HCEC 1CT (cell line): ENCODE data around the gene IL9R.
"Not testable (repeated sequence)": the region's sequence is repeated elsewhere in the genome, so short reads cannot be mapped to it uniquely, and the experiment has no call there.

ENCODE experiments used
- DNase-seq: peaks from one replicate; pipeline ENCODE4 v3.0.0-alpha.2; 2017

The IL9R gene

DNA sequence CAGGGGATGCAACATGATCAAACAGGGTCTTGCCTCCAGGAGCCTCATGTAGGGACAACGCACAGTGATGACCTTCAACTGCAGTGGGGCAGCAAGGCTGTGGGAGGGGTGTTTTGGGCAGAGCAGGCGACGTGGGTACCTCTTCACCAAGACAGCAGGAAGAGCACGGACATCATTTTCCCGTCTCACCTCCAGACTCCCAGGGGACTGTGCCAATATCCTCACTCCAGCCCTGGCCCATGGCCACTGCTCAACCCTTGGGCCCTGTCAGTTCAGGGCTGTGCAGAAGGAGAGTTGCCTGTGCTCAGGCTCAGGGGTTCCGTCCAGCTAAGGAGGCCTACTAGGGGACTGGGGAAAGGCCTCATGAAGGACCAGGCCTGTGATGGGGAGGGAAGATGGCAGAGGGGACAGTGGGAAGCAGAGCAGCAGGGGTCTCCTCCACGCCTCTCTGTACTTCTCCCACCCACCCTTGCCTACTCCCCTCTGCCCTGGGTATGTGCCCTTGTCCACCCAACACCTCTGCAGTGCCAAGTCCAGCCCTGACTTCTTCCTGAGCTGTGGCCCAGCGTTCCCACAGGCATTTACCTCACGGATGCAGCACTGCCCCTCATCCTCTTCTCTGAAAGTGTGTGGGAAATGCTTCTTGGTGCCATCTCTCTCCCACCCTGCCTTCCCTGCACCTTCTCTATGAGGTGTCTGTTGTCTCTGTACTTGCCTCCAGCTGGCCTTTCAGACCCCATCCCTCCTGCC lies 1.4 kb downstream of the IL9R start:
- DNase-seq: no peak

DNA sequence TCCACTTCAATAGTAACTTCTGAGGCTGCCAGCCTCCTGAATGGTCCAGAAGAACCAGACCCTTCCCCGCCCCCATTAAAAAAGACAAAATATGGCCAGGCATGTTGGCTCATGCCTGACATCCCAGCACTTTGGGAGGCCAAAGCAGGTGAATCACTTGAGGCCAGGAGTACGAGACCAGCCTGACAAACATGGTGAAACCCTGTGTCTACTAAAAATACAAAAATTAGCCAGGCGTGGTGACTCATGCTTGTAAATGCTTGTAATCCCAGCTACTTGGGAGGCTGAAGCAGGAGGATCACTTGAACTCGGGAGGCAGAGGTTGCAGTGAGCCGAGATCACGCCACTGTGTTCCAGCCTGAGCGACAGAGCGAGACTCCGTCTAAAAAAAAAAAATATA lies 2.3 kb downstream of the IL9R start:
- not testable (repeated sequence) for DNase-seq

DNA sequence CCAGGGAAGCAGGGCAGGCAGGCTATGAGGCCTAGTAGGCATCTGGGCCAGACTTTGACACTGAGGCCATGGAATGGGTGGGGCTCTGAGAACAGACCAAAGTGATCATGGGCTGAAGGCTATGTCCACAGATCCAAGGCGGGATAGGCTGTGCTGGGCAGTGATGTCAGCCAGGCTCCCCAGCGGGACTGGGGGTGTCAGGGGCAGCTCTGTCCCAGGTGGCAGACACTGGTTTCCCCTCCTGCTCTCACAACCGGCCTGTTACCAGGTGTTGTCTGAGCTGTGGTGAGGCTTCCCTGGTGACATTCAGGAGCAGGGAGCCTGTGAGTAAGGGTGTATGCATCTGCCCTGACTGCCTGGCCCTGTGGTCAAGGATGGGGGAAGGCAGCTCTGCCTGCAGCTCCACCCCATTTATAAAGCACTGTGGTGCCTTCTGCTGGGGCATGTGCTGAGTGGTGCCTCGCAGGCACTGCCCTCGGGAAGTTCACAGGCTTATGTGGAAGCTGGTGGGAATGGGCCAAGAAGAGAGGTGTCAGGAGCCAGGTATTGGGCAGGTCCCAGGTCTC lies 2.9 kb downstream of the IL9R start:
- no peak for DNase-seq

DNA sequence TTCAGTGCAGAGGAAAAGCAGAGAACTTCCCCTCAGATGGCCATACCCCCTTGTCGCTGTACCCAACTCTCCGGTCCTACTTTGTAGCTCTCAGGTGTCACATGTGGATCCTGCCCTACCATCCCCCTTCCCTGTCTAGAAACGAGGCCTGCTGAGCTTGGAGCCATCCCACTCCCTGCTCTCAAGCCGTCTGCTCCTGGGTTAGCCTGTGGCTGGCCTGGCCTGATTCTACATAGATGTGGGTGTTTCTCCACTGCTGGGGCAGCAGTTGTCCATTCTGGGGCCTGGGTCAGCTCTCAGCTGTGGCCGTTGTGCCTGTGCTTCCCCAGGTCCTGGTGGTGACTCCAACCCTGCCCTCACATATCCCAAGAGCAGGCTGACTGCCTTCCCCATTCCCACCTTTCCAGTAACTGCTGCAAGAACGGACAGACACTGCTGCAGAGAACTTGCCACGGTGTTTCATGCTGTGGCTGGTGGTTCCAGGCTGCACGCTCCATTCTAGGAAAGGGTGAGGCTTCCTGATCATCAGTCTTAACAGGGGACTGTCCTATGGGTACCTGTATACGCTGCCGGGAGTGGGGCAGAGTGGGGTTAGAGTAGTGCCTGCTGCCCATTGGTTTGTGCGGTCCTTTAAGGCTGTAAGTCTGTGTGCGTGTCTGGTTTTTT lies 3.6 kb downstream of the IL9R start:
- DNase-seq: no peak

DNA sequence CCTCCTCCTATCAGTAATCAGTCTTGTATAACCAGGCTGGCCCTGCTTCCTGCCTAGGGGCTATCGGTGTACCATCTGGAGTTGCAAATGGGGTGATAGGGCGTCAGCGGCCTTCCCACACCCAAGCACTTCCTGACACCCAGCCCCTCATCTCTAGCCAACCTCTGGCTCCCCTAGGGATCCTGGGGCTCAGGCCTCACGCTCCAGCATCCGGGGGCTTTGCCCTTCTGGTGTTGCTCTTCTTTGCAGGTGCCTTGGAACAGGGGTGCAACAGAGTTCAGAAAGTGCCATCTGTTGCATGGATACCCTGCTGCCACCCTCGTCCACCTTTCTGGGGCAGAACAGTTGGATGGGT lies 4.1 kb downstream of the IL9R start:
- no peak for DNase-seq

DNA sequence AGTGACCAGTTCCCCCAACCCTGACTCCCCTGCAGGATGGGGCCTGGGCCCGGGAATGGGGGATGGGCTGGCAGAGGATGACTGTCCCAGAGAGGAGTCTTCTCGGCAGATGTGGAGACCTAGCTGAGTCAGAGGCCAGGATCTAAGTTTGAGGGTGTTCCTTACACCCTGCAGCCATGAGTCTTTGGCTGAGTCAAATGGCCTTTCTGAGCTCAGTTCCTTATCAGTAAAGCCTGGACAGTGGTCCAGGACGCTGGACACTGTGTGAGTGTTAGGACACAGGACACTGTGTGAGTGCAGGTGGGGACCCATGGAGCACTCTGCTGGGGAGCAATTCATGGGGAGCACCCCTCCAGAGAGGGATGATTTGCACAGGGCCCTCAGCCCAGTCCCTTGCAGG lies 5.0 kb downstream of the IL9R start:
- no peak for DNase-seq

DNA sequence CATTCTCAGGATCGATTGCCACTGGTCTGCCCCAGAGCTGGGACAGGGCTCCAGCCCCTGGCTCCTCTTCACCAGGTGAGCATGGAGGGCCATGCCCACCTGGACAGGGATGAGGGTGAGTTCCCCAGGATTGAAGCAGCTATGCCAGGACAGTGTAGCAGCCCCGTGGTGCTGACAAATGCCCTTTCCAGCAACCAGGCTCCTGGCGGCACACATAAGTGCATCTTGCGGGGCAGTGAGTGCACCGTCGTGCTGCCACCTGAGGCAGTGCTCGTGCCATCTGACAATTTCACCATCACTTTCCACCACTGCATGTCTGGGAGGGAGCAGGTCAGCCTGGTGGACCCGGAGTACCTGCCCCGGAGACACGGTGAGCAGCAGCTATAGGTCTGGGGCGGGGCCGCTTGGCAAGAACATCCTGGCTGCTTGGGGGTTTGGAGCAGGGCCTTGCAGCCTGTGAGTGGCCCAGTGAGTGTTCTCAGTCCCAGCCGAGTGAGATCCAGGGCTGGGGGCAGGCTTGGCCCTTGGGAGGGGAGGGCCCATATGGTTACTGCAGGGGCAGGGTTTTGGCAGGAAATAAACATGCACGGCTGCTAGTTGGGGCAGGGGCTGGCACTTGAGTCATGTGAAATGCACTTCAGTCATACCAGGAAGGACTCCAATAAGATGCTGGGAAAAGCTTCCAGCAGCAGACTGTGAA lies 6.1 kb downstream of the IL9R start:
- DNase-seq: no peak

DNA sequence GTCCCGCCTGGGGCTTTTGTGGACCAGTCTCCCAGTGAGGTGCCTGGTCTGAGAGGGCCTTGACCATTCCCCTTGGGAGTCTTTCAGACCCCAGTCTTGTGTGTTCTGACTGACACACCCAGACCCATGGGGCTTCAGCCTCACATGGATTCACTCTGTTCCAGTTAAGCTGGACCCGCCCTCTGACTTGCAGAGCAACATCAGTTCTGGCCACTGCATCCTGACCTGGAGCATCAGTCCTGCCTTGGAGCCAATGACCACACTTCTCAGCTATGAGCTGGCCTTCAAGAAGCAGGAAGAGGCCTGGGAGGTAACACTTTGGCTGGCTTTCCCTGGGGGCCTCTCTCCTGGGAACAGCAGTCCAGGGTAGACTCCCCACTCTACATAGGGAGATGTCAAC lies 6.8 kb downstream of the IL9R start:
- no peak for DNase-seq

DNA sequence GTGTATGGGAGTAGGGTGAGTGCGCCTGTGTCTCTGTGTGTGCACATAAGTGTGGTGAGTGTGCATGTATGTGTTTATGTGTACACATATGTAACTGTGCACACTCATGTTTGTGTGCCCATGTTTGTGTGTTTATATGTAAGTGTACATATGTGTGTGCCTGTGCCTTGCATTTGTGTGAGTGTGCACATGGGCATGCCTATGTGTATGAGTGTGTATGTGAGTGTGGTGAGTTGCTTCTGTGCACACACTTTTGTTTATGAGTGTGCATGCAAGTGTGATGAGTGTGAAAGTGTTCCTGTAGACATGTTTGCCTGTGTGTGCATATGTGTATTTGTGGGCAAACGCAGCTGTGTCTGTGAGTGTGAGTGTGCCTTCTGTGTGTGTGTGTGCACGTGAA lies 7.2 kb downstream of the IL9R start:
- no peak for DNase-seq

DNA sequence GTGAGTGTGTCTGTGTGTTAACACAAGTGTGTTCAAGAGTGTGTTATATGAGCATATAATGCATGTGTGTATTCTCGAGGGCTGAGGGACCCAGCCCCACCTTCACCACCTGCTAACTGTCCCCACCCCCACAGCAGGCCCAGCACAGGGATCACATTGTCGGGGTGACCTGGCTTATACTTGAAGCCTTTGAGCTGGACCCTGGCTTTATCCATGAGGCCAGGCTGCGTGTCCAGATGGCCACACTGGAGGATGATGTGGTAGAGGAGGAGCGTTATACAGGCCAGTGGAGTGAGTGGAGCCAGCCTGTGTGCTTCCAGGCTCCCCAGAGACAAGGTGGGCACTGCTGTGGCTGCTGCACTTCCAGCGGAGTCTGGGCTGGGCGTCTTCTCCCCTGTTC lies 7.6 kb downstream of the IL9R start:
- DNase-seq: no peak

DNA sequence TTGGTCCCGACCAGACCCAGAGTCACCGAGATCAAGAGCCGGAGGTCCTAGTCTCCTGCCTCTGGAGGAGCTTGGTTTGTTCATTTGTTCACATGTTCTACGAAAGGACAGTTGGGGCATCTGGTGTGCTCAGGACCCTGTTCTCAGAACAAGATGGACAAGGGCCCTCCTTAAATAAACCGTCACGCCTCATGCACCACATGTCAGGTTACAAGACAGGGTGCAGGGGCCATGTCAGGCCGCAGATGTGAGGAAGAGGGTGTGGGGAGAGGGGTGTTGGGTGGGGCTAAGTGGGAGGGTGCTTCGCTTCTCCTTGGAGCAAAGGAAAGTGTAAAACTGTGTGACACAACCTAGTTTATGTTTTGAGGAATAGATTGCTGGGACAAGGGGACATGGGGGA lies 9.0 kb downstream of the IL9R start:
- not testable (repeated sequence) for DNase-seq

DNA sequence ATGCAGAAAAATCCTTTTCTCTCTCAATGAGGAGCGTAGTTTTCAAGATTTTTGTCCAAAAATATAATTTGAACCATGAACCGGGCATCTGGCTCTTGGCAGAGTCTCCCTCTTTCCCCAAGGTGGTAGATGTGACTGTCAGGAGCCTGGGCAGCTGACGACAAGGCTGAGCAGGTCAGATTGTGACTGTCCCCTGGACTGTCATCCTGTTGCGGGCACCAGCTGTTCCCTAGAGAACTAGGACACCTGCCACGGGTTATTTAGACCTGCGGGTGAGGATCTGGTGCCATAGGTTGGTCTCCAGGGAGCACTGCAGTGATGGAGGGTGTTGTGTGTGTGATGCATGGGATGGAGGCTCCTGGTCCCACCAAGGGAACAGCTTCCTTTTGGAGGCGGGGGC lies 10.9 kb downstream of the IL9R start:
- not testable (repeated sequence) for DNase-seq

DNA sequence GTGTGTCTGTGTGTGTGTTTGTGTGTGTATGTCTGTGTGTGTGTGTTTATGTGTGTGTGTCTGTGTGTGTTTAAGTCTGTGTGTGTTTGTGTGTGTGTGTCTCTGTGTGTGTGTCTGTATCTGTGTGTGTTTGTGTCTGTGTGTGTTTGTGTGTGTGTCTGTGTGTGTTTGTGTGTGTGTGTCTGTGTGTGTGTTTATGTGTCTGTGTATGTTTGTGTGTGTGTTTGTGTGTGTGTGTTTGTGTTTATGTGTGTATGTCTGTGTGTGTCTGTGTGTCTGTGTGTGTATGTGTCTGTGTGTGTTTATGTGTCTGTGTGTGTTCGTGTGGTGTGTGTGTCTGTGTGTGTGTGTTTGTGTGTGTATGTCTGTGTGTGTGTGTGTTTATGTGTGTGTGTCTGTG lies 11.4 kb downstream of the IL9R start:
- no peak for DNase-seq

DNA sequence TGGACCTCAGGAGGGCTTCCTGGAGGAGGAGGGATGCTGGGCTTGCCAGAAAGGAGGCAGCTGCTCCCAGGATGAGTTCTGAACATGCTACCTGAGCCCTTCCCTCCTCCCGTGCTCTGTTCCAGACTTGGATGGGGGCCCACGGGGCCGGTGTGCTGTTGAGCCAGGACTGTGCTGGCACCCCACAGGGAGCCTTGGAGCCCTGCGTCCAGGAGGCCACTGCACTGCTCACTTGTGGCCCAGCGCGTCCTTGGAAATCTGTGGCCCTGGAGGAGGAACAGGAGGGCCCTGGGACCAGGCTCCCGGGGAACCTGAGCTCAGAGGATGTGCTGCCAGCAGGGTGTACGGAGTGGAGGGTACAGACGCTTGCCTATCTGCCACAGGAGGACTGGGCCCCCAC lies 12.2 kb downstream of the IL9R start:
- DNase-seq: not testable (repeated sequence)

DNA sequence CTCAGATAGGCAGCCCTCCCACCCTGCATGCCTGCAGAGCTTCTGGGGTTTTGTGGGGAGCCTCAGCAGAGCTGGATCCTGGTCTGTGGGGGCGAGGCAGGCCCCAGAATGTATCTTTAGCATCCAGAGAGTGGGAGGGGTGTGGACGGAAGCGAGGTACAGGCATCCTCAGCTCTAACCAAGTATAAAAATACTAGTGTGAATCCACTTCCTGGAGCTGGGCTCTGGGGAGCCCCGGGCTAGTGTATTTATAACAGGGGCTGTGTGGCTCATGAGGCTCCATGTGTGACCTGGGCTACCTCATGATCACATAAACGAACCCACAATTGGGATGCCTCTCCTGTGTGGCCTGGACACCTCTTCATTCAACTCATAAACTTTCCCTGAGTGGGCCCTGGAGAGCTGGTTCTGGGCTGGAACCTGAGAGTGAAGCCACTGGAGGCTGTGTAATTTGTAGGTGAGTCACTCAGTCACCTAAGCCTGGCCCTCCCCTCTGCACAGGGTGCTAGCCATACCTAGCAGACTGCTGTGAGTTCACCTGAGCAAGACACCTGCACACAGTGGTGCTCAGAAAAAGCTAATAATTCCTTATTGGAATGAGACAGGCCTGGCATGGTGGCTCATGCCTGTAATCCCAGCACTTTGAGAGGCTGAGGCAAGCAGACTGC lies 15.9 kb downstream of the IL9R start:
- not testable (repeated sequence) for DNase-seq

DNA sequence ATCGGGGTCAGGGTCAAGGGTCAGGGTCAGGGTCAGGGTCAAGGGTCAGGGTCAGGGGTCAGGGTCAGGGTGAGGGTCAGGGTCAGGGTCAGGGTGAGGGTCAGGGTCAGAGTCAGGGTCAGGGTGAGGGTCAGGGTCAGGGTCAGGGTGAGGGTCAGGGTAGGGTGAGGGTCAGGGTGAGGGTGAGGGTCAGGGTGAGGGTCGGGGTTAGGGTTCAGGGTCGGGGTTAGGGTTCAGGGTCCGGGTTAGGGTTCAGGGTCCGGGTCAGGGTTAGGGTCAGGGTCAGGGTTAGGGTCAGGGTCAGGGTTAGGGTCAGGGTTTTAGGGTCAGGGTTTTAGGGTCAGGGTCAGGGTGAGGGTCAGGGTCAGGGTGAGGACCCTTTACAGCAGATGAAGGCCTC lies 22.4 kb downstream of the IL9R start:
- not testable (repeated sequence) for DNase-seq

DNA sequence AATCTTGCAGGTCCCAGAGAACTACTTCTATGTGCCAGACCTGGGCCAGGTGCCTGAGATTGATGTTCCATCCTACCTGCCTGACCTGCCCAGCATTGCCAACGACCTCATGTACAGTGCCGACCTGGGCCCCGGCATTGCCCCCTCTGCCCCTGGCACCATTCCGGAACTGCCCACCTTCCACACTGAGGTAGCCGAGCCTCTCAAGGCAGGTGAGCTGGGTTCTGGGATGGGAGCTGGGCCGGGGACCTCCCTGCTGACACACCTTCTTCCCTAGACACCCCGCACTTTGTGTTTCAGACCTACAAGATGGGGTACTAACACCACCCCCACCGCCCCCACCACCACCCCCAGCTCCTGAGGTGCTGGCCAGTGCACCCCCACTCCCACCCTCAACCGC lies 25.5 kb downstream of the IL9R start:
- not testable (repeated sequence) for DNase-seq

DNA sequence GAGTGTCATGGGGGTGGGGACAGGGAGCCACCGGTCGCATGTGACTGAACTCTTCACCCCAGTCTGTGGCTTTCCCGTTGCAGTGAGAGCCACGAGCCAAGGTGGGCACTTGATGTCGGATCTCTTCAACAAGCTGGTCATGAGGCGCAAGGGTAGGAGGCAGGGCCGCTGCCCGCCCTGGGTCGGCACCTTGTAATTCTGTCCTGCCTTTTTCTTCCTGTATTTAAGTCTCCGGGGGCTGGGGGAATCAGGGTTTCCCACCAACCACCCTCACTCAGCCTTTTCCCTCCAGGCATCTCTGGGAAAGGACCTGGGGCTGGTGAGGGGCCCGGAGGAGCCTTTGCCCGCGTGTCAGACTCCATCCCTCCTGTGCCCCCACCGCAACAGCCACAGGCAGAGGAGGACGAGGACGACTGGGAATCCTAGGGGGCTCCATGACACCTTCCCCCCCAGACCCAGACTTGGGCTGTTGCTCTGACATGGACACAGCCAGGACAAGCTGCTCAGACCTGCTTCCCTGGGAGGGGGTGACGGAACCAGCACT lies 27.5 kb downstream of the IL9R start:
- not testable (repeated sequence) for DNase-seq

DNA sequence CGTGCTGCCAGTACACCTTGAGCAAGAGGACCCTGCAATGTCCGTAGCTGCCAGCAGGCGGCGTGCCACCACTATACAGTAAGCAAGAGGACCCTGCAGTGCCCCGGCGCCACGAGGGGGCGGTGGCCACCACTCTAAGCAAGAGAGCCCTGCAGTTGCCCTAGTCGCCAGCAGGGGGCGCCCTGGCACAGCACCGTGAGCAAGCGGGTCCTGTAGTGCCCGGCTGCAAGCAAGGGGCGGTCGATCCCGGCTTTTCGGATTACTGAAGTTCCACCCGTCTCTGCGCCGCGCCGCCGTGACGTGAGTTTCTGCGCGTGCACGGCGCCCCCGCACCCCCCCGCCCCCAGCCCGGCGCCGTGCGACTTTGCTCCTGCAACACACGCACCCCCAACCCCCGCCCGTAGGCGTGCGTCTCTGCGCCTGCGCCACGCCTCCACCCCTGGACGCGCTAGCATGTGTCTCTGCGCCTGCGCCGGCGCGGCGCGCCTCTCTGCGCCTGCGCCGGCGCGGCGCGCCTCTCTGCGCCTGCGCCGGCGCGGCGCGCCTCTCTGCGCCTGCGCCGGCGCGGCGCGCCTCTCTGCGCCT lies 31.2 kb downstream of the IL9R start:
- DNase-seq: not testable (repeated sequence)

DNA sequence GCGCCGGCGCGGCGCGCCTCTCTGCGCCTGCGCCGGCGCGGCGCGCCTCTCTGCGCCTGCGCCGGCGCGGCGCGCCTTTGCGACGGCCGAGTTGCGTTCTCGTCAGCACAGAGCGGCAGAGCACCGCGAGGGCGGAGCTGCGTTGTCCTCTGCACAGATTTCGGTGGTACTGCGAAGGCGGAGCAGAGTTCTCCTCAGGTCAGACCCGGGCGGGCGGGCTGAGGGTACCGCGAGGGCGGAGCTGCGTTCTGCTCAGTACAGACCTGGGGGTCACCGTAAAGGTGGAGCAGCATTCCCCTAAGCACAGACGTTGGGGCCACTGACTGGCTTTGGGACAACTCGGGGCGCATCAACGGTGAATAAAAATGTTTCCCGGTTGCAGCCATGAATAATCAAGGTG lies 31.8 kb downstream of the IL9R start:
- not testable (repeated sequence) for DNase-seq

DNA sequence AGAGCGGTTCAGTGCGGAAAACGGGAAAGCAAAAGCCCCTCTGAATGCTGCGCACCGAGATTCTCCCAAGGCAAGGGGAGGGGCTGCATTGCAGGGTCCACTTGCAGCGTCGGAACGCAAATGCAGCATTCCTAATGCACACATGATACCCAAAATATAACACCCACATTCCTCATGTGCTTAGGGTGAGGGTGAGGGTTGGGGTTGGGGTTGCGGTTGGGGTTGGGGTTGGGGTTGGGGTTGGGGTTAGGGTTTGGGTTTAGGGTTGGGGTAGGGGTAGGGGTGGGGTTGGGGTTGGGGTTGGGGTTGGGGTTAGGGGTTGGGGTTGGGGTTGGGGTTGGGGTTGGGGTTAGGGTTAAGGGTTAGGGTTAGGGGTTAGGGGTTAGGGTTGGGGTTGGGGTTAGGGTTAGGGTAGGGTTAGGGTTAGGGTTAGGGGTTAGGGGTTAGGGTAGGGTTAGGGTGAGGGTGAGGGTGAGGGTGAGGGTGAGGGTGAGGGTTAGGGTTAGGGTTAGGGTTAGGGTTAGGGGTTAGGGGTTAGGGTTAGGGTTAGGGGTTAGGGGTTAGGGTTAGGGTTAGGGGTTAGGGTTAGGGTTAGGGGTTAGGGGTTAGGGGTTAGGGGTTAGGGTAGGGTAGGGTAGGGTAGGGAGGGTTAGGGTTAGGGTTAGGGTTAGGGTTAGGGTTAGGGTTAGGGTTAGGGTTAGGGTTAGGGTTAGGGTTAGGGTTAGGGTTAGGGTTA lies 32.4 kb downstream of the IL9R start:
- DNase-seq: not testable (repeated sequence)

DNA sequence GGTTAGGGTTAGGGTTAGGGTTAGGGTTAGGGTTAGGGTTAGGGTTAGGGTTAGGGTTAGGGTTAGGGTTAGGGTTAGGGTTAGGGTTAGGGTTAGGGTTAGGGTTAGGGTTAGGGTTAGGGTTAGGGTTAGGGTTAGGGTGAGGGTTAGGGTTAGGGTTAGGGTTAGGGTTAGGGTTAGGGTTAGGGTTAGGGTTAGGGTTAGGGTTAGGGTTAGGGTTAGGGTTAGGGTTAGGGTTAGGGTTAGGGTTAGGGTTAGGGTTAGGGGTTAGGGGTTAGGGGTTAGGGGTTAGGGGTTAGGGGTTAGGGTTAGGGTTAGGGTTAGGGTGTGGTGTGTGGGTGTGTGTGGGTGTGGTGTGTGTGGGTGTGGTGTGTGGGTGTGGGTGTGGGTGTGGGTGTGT lies 33.0 kb downstream of the IL9R start:
- not testable (repeated sequence) for DNase-seq
